ENCODE data around the gene NOTUM.

NOTUM gene

GRCh38 chr17:81956607-81957589, 4.1 kb downstream of the NOTUM start:
- DNase-seq, result no peak

- DNase-seq, result no peak
Observed at GRCh38 chr17:81955756-81956544, 5.0 kb downstream of the NOTUM start.

- DNase-seq, result no peak
Observed at GRCh38 chr17:81955058-81955681, 5.8 kb downstream of the NOTUM start.

GRCh38 chr17:81954131-81955057, 6.6 kb downstream of the NOTUM start:
- no peak for DNase-seq

- peak in 1 of 5 experiments; percentile 40 for DNase-seq
Observed at GRCh38 chr17:81953443-81953842, 7.5 kb downstream of the NOTUM start.

- no peak for DNase-seq
Observed at GRCh38 chr17:81952792-81953228, 8.2 kb downstream of the NOTUM start.

DNA sequence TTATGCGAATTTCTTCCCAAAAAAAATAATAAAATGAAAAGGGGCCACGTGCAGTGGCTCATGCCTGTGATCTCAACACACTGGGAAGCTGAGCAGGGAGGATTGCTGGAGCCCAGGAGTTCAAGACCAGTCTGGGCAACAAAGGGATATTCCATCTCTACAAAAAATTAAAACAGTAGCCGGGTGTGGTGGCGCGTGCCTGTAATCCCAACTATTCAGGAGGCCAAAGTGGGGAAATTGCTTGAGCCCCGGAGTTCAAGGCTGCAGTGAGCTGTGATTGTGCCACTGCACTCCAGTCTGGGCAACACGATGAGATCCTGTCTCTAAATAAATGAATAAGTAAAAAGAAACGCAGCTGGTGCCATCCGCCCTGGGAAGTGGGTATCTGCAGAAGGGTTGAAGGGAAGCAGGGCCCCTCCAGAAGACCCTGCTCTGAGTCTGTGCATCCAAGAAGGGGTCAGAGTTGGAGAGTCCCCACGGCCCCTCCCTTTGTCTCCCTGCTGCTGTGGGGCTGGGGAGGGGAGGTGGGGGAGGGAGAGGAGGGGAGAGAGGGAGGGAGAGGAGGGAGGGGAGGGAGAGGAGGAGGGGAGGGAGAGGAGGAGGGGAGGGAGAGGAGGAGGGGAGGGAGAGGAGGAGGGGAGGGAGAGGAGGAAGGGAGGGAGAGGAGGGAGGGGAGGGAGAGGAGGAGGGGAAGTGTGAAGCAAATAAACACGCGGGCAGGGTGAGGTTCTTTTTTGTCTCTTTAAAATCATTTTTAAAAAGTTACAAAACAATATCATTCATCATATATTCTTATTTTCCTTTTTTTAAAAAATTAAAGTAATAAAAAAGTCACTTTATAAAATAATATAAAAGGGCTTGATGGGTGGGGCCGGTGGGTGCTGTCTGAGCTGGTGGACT, 9.0 kb downstream of the NOTUM start:
- no peak for DNase-seq

DNA sequence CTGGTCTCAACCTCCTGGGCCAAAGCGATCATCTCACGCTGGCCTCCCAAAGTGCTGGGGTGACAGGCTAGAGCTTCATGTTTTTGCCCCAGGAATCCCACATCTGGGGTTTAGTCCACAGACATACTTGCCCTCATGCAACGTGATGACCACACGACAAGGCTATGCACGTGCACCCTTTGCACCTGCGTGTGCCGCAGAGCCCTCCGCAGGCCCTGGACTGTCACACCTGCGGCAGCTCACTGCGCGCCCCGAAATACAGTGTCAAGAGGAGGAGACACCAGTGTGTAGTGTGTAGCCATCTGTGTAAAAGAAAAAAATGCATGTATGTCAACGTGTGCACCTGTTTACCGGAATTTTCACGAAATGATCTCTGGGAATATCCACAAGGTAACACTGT, 10.5 kb downstream of the NOTUM start:
- DNase-seq, result no peak

- DNase-seq, result no peak
Observed at GRCh38 chr17:81948635-81949378, 12.2 kb downstream of the NOTUM start.

GRCh38 chr17:81947189-81947588, 13.8 kb downstream of the NOTUM start, which contains the start of gene MYADML2:
MYADML2 (minus strand) TSS chr17:81947233; CDS start chr17:81941741, 5,492 bp downstream.
- DNase-seq, result no peak

- no peak for DNase-seq
Observed at GRCh38 chr17:81944858-81945257, 16.1 kb downstream of the NOTUM start.

DNA sequence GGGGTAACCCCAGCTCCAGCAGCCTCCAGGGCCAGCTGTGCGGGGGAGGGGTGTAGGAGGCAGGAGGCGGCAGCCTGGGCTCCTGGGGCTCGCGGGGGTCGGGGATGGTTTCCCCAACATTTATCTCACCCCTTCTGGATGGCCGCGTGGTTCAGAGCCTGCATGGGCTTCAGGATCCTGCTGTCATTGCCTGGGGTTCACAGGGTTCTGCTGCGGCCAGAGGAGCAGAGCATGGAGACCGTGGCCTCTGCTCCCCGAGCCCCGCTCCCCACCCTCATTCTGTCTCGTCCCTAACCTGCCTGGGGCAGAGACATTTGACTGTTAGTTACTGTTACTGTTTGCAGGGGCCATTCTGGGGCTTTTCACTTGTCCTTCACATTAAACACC, 18.8 kb downstream of the NOTUM start:
- no peak for DNase-seq

- DNase-seq, result no peak
Observed at GRCh38 chr17:81941484-81942166, 19.4 kb downstream of the NOTUM start.

GRCh38 chr17:81940538-81941483, 20.2 kb downstream of the NOTUM start:
- DNase-seq, result no peak

DNA sequence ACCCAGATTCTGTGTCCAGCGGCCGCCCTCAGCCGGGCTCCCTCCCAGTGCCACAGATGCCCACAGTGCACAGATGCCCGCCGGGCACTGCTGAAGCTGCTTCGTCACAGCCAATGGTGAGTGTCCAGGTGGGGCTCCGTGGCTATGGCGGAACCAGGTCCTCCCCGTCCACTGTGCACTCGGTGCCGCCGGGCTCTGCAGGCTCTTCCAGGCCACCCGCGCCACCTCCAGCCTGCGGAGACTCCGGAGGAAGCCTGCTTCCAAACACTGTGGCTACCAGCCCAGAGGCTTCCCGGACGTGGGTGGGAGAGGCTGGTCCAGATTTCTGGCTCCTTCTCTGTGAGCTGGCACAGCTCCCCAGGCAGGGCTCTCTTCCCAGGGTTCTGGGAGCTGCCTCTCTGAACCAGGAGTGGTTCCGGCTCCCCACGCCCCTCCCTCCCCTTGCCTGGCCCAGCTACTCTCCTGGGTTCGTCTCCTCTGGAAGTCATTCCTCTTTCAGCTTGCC, 21.1 kb downstream of the NOTUM start:
- DNase-seq, result no peak

GRCh38 chr17:81939218-81939617, 21.8 kb downstream of the NOTUM start:
- no peak for DNase-seq

DNA sequence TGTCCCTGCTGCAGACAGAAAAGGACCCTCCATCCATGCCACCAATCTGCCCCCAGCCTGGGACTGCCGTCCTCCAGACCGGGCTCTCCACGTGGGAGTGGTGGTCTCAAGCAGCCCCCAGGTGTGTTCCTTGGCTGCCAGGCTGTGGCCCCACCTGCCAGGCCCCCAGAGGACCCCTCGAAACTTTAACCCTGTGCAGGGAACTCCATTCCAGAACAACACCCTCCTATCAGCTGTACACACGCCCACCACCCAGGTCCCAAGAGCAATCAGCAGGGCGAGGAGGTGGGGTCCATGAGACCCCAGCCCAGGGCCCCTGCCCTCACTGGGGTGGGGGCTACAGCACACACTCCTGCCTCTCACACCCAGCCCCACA, 25.3 kb downstream of the NOTUM start:
- DNase-seq, result no peak
